DOHH2 (cell line): ENCODE results near the gene NPM3.

Experiments used
- H3F3A ChIP-seq: fragments of 200-600 bp; sonication (generic), shearing (Covaris generic); 2 replicates; pipeline ENCODE4 v1.6.0; 2016; ENCODE audit warnings: antibody characterized with exemption, mild to moderate bottlenecking; ENCODE audit not compliant: control insufficient read depth, insufficient read depth
- H3K27ac ChIP-seq: fragments of 200-600 bp; sonication (generic); 2 replicates; pipeline ENCODE4 v1.5.1; 2014; ENCODE audit warnings: low read depth, mild to moderate bottlenecking, low read length, moderate library complexity
- H3K27me3 ChIP-seq: fragments of 200-600 bp; sonication (generic); 2 replicates; pipeline ENCODE4 v1.6.1; 2014; ENCODE audit warnings: mild to moderate bottlenecking, low read length, mixed read lengths; ENCODE audit not compliant: control insufficient read depth
- H3K36me3 ChIP-seq: fragments of 200-600 bp; sonication (generic); 2 replicates; pipeline ENCODE4 v1.6.1; 2014; ENCODE audit warnings: mild to moderate bottlenecking, low read length, moderate library complexity, mixed read lengths; ENCODE audit not compliant: control insufficient read depth
- H3K4me1 ChIP-seq: fragments of 200-600 bp; sonication (generic); 2 replicates; pipeline ENCODE4 v1.6.1; 2014; ENCODE audit warnings: mild to moderate bottlenecking, low read length, mixed read lengths; ENCODE audit not compliant: control insufficient read depth
- H3K4me2 ChIP-seq: fragments of 200-600 bp; sonication (generic); 2 replicates; pipeline ENCODE4 v1.6.0; 2014; ENCODE audit warnings: mild to moderate bottlenecking, low read length, moderate library complexity
- H3K4me3 ChIP-seq: fragments of 200-600 bp; sonication (generic); 2 replicates; pipeline ENCODE4 v1.5.1; 2014; ENCODE audit warnings: mild to moderate bottlenecking, low read length, mixed read lengths
- H3K79me2 ChIP-seq: fragments of 200-600 bp; sonication (generic); 2 replicates; pipeline ENCODE4 v1.6.1; 2014; ENCODE audit warnings: mild to moderate bottlenecking, low read length, mixed read lengths; ENCODE audit not compliant: control insufficient read depth
- H3K9me2 ChIP-seq: fragments of 200-600 bp; sonication (generic); replicated peaks from 2 replicates; pipeline ENCODE4 v1.6.1; 2014; ENCODE audit warnings: mild to moderate bottlenecking, low read length, mixed read lengths; ENCODE audit not compliant: control insufficient read depth
- H3K9me3 ChIP-seq: fragments of 200-600 bp; sonication (generic); 2 replicates; pipeline ENCODE4 v1.6.1; 2014; ENCODE audit warnings: antibody characterized with exemption, low read length, mixed read lengths; ENCODE audit not compliant: control insufficient read depth, insufficient read depth
- H4K20me1 ChIP-seq: fragments of 200-600 bp; sonication (generic); 2 replicates; pipeline ENCODE4 v1.6.0; 2014; ENCODE audit warnings: low read depth, mild to moderate bottlenecking, antibody characterized with exemption, low read length, moderate library complexity; ENCODE audit not compliant: control insufficient read depth, insufficient read depth
- CTCF ChIP-seq: fragments of 200-600 bp; sonication (generic); IDR thresholded peaks from one replicate; pipeline ENCODE4 v1.5.1; 2014; ENCODE audit warnings: antibody characterized with exemption, mild to moderate bottlenecking, low read depth, low read length; ENCODE audit not compliant: poor library complexity, severe bottlenecking
- EZH2phosphoT487 ChIP-seq: fragments of 200-600 bp; sonication (generic); IDR thresholded peaks from 2 replicates; pipeline ENCODE4 v1.6.1; 2017; ENCODE audit warnings: borderline replicate concordance, mild to moderate bottlenecking, antibody characterized with exemption, low read length, moderate library complexity, mixed read lengths

The NPM3 gene

GRCh38 chr10:101777619-101778145 lies 5.6 kb downstream of the NPM3 start:
- peaks cover 15% of the 10 kb centered on the region for H3K79me2 ChIP-seq
- no peak for TF ChIP-seq CTCF
- TF ChIP-seq EZH2phosphoT487 = no peak
- peaks cover 8% of the 10 kb centered on the region for H3F3A ChIP-seq
- no peaks in the 10 kb centered on the region for H4K20me1 ChIP-seq
- peaks cover 40% of the 10 kb centered on the region for H3K27me3 ChIP-seq
- H3K4me3 ChIP-seq = no peak overlapping the region
- H3K27ac ChIP-seq = no peak overlapping the region
- peaks cover 23% of the 10 kb centered on the region for H3K36me3 ChIP-seq
- no peaks in the 10 kb centered on the region for H3K9me2 ChIP-seq
- peaks cover 48% of the 10 kb centered on the region for H3K4me1 ChIP-seq
- no peaks in the 10 kb centered on the region for H3K9me3 ChIP-seq
- H3K4me2 ChIP-seq = no peak overlapping the region

- peaks cover 4% of the 10 kb centered on the region for H3F3A ChIP-seq
- peaks cover 36% of the 10 kb centered on the region for H3K4me1 ChIP-seq
- H3K9me2 ChIP-seq = no peaks in the 10 kb centered on the region
- peaks cover 3% of the 10 kb centered on the region; the same call in 1 of the 2 replicates for H3K79me2 ChIP-seq
- H3K36me3 ChIP-seq = peaks cover 17% of the 10 kb centered on the region
- no peak overlapping the region for H3K27ac ChIP-seq
- H3K4me2 ChIP-seq = no peak overlapping the region
- H3K4me3 ChIP-seq = no peak overlapping the region
- no peaks in the 10 kb centered on the region for H4K20me1 ChIP-seq
- peaks cover 49% of the 10 kb centered on the region for H3K27me3 ChIP-seq
- TF ChIP-seq CTCF (no peak), EZH2phosphoT487 (no peak)
- H3K9me3 ChIP-seq = no peaks in the 10 kb centered on the region
Measured at GRCh38 chr10:101776161-101776817, 7.0 kb downstream of the NPM3 start.

GRCh38 chr10:101775273-101776160 lies 7.7 kb downstream of the NPM3 start, which contains the start of gene FGF8:
TSS of gene FGF8 (minus strand) at chr10:101776114. CDS start at chr10:101775900, 214 bp downstream.
- H3K4me1 ChIP-seq = peaks cover 28% of the 10 kb centered on the region

More at GRCh38 chr10:101775273-101776160, 7.7 kb downstream of the NPM3 start, which contains the start of gene FGF8:
- no peaks in the 10 kb centered on the region; the same call in 1 of the 2 replicates for H3K79me2 ChIP-seq
- no peak within 1 kb of the TSS for H3K4me3 ChIP-seq
- peaks cover 49% of the 10 kb centered on the region for H3K27me3 ChIP-seq
- H3K9me3 ChIP-seq = no peaks in the 10 kb centered on the region
- no peak within 1 kb of the TSS for H3K4me2 ChIP-seq
- no peak within 1 kb of the TSS for H3K27ac ChIP-seq
- H3F3A ChIP-seq = peaks cover 4% of the 10 kb centered on the region
- H3K36me3 ChIP-seq = peaks cover 13% of the 10 kb centered on the region
- TF ChIP-seq EZH2phosphoT487 (peak; percentile 70), CTCF (no peak)
- no peaks in the 10 kb centered on the region for H3K9me2 ChIP-seq
- no peaks in the 10 kb centered on the region for H4K20me1 ChIP-seq
